Nephron (organoid): ENCODE measurements around the gene ZNF835.

ENCODE experiments used
- H3K27ac Mint-ChIP-seq, 3 experiments: 2 replicates each; pipeline ENCODE4 v1.8.0; 2020; ENCODE audit warnings: mixed read lengths in 3 of 3, mild to moderate bottlenecking in 2 of 3, moderate library complexity in 1 of 3
- H3K27me3 Mint-ChIP-seq: 2 replicates; pipeline ENCODE4 v1.8.0; 2021; ENCODE audit warnings: low read depth, mild to moderate bottlenecking, moderate library complexity, mixed read lengths
- H3K36me3 Mint-ChIP-seq: 2 replicates; pipeline ENCODE4 v1.8.0; 2020; ENCODE audit warnings: low read depth, mixed read lengths
- H3K4me1 Mint-ChIP-seq: 2 replicates; pipeline ENCODE4 v1.8.0; 2020; ENCODE audit warnings: mixed read lengths
- H3K4me3 Mint-ChIP-seq, 3 experiments: 2 replicates each; pipeline ENCODE4 v1.8.0; 2020; ENCODE audit warnings: mild to moderate bottlenecking in 3 of 3, mixed read lengths in 3 of 3, moderate library complexity in 2 of 3
- H3K9me3 Mint-ChIP-seq: 2 replicates; pipeline ENCODE4 v1.8.0; 2020; ENCODE audit warnings: mixed read lengths
- CTCF ChIP-seq, 3 experiments: fragments of 200-600 bp; sonication (generic); IDR thresholded peaks; one replicate each; pipeline ENCODE4 v1.5.0; 2021; ENCODE audit warnings: antibody characterized with exemption in 3 of 3; ENCODE audit not compliant: unreplicated experiment in 3 of 3

Gene ZNF835

GRCh38 chr19:56642711-56643459, 28.7 kb downstream of the ZNF835 start, which contains the start of gene SMIM17:
SMIM17 (plus strand) TSS chr19:56643159; CDS start chr19:56645668, 2,509 bp downstream.
- no peak for TF ChIP-seq CTCF (IDR thresholded peaks at IDR 0.05; ENCODE audit: unreplicated experiment in 3 of 3)
- Mint-ChIP-seq H3K27ac (no peak within 1 kb of the TSS), H3K36me3 (peaks cover 35% of the 10 kb centered on the region), H3K4me3 (no peak within 1 kb of the TSS), H3K9me3 (peaks cover 62% of the 10 kb centered on the region), H3K27me3 (no peaks in the 10 kb centered on the region), H3K4me1 (no peaks in the 10 kb centered on the region)

- H3K4me3 Mint-ChIP-seq, result no peak overlapping the region
- no peak for TF ChIP-seq CTCF (IDR thresholded peaks at IDR 0.05; ENCODE audit: unreplicated experiment in 3 of 3)
- peaks cover 28% of the 10 kb centered on the region for H3K36me3 Mint-ChIP-seq
- no peaks in the 10 kb centered on the region for H3K27me3 Mint-ChIP-seq
- no peak overlapping the region for H3K27ac Mint-ChIP-seq
- H3K4me1 Mint-ChIP-seq, result no peaks in the 10 kb centered on the region
- H3K9me3 Mint-ChIP-seq, result peaks cover 51% of the 10 kb centered on the region
Measured at GRCh38 chr19:56639217-56639616, 32.3 kb downstream of the ZNF835 start.

- Mint-ChIP-seq H3K4me1 (no peaks in the 10 kb centered on the region), H3K4me3 (no peak overlapping the region)
Measured at GRCh38 chr19:56637976-56638555, 33.5 kb downstream of the ZNF835 start.

GRCh38 chr19:56633021-56633420, 38.5 kb downstream of the ZNF835 start:
- no peaks in the 10 kb centered on the region for H3K27me3 Mint-ChIP-seq
- H3K4me1 Mint-ChIP-seq, result no peaks in the 10 kb centered on the region
- H3K4me3 Mint-ChIP-seq, result no peak overlapping the region
- peaks cover 50% of the 10 kb centered on the region for H3K36me3 Mint-ChIP-seq
- H3K9me3 Mint-ChIP-seq, result peaks cover 72% of the 10 kb centered on the region
- no peak for TF ChIP-seq CTCF (IDR thresholded peaks at IDR 0.05; ENCODE audit: unreplicated experiment in 3 of 3)
- H3K27ac Mint-ChIP-seq, result no peak overlapping the region

More at GRCh38 chr19:56637976-56638555, 33.5 kb downstream of the ZNF835 start:
- Mint-ChIP-seq H3K27ac (no peak overlapping the region), H3K36me3 (peaks cover 29% of the 10 kb centered on the region), H3K9me3 (peaks cover 53% of the 10 kb centered on the region), H3K27me3 (no peaks in the 10 kb centered on the region)
- no peak for TF ChIP-seq CTCF (IDR thresholded peaks at IDR 0.05; ENCODE audit: unreplicated experiment in 3 of 3)

- Mint-ChIP-seq H3K4me3 (no peak overlapping the region), H3K36me3 (peaks cover 92% of the 10 kb centered on the region), H3K4me1 (no peaks in the 10 kb centered on the region), H3K27me3 (peaks cover 7% of the 10 kb centered on the region), H3K27ac (no peak overlapping the region), H3K9me3 (peaks cover 73% of the 10 kb centered on the region)
- no peak for TF ChIP-seq CTCF (IDR thresholded peaks at IDR 0.05; ENCODE audit: unreplicated experiment in 3 of 3)
Measured at GRCh38 chr19:56625708-56626107, 45.8 kb downstream of the ZNF835 start.
